WTC11 (cell line): ENCODE measurements around the gene PNPO.

ENCODE experiments used
- ETV6 ChIP-seq: sonication (generic); formaldehyde crosslinking; IDR thresholded peaks from 2 replicates; pipeline ENCODE4 v1.8.1; 2022; ENCODE audit warnings: mild to moderate bottlenecking, missing genetic modification reagents
- RELA ChIP-seq: sonication (generic); formaldehyde crosslinking; IDR thresholded peaks from 2 replicates; pipeline ENCODE4 v1.8.1; 2022; ENCODE audit warnings: missing genetic modification reagents, mild to moderate bottlenecking, borderline replicate concordance
- SMAD3 ChIP-seq: sonication (generic); formaldehyde crosslinking; IDR thresholded peaks from 2 replicates; pipeline ENCODE4 v1.8.0; 2022; ENCODE audit warnings: missing genetic modification reagents, mild to moderate bottlenecking, borderline replicate concordance
- TCF7 ChIP-seq: sonication (generic); formaldehyde crosslinking; IDR thresholded peaks from 2 replicates; pipeline ENCODE4 v1.8.0; 2022; ENCODE audit warnings: mild to moderate bottlenecking, low read depth, missing genetic modification reagents, moderate library complexity
- USF2 ChIP-seq: sonication (generic); formaldehyde crosslinking; IDR thresholded peaks from 2 replicates; pipeline ENCODE4 v1.8.1; 2023; ENCODE audit warnings: mild to moderate bottlenecking, missing genetic modification reagents, moderate library complexity
- ZNF138 ChIP-seq: sonication (generic); formaldehyde crosslinking; conservative IDR thresholded peaks from 2 replicates; pipeline ENCODE4 v1.8.1; 2022; ENCODE audit warnings: mild to moderate bottlenecking, moderate library complexity, missing genetic modification reagents
- ZNF317 ChIP-seq: sonication (generic); formaldehyde crosslinking; IDR thresholded peaks from 2 replicates; pipeline ENCODE4 v1.8.1; 2023; ENCODE audit warnings: low read depth, mild to moderate bottlenecking, moderate library complexity, missing genetic modification reagents, borderline replicate concordance
- TF ChIP-seq, protein P1 (sequence below): fragments of 200-600 bp; IDR thresholded peaks from 2 replicates; pipeline ENCODE4 v1.8.0; 2022; ENCODE audit warnings: antibody characterized with exemption

- TF ChIP-seq, protein P1, sequence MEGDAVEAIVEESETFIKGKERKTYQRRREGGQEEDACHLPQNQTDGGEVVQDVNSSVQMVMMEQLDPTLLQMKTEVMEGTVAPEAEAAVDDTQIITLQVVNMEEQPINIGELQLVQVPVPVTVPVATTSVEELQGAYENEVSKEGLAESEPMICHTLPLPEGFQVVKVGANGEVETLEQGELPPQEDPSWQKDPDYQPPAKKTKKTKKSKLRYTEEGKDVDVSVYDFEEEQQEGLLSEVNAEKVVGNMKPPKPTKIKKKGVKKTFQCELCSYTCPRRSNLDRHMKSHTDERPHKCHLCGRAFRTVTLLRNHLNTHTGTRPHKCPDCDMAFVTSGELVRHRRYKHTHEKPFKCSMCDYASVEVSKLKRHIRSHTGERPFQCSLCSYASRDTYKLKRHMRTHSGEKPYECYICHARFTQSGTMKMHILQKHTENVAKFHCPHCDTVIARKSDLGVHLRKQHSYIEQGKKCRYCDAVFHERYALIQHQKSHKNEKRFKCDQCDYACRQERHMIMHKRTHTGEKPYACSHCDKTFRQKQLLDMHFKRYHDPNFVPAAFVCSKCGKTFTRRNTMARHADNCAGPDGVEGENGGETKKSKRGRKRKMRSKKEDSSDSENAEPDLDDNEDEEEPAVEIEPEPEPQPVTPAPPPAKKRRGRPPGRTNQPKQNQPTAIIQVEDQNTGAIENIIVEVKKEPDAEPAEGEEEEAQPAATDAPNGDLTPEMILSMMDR, result no peak
- no peak for TF ChIP-seq SMAD3
- no peak for TF ChIP-seq TCF7 (CRISPR knock-in tag)
- TF ChIP-seq ETV6 (CRISPR knock-in tag), result no peak
- no peak for TF ChIP-seq USF2 (CRISPR knock-in tag)
- no peak for TF ChIP-seq RELA
- TF ChIP-seq ZNF138 (CRISPR knock-in tag), result no peak
- no peak for TF ChIP-seq ZNF317
Observed at GRCh38 chr17:47982645-47983390, 41.4 kb downstream of the PNPO start.
